T47D (cell line): Measurements from ENCODE around the gene PCDHGA12.
"Not testable (repeated sequence)": the region's sequence is repeated elsewhere in the genome, so short reads cannot be mapped to it uniquely, and the experiment has no call there.

Experiments used
- DNase-seq, 2 experiments: peaks; one replicate each; pipeline versions ENCODE4 v3.0.0 to v3.0.0-alpha.2; 2011 to 2012; ENCODE audit warnings: low read depth in 1 of 2, low spot score in 1 of 2
- JUND ChIP-seq: IDR thresholded peaks from 2 replicates; pipeline ENCODE4 v1.6.1; 2012; ENCODE audit warnings: low read depth
- in situ Hi-C: cut with HindIII; loops from 2 replicates; pipeline ENCODE4 v1.10.0; 2016; ENCODE audit warnings: low sequenced_read_pairs, low pct_unique_long_range_greater_than_20kb

The PCDHGA12 gene

GRCh38 chr5:141430332-141431113 is at the start of gene PCDHGA12:
Gene PCDHGA12, plus strand, starts transcription at chr5:141430507. Its CDS starts 253 bp downstream, at chr5:141430760.
- in situ Hi-C loops, result no loop called here
- no peak for DNase-seq
- no peak for TF ChIP-seq JUND

GRCh38 chr5:141382469-141383294 is 47.6 kb upstream of the PCDHGA12 start, which contains the start of gene PCDHGA7:
Gene PCDHGA7, plus strand, starts transcription at chr5:141382742. Its CDS starts 158 bp downstream, at chr5:141382900.
- in situ Hi-C loops, result no loop called here
- DNase-seq, result peak; percentile 82 to 88
- no peak for TF ChIP-seq JUND

GRCh38 chr5:141383345-141383744 is 47.0 kb upstream of the PCDHGA12 start:
- no peak for DNase-seq
- in situ Hi-C loops, result no loop called here
- no peak for TF ChIP-seq JUND

- no peak for TF ChIP-seq JUND
- no peak for DNase-seq
- in situ Hi-C loops, result no loop called here
Measured at GRCh38 chr5:141384471-141385267, 45.6 kb upstream of the PCDHGA12 start.

- DNase-seq, result peak in 1 of 2 experiments; percentile 63
- in situ Hi-C loops, result not testable (repeated sequence)
Measured at GRCh38 chr5:141387557-141388311, 42.6 kb upstream of the PCDHGA12 start, which contains the start of gene PCDHGB4. Gene PCDHGB4, plus strand, starts transcription at chr5:141387698. Its CDS starts 187 bp downstream, at chr5:141387885.

GRCh38 chr5:141388661-141389060 is 41.6 kb upstream of the PCDHGA12 start:
- TF ChIP-seq JUND, result no peak
- in situ Hi-C loops, result no loop called here
- no peak for DNase-seq

GRCh38 chr5:141389153-141390042 is 40.9 kb upstream of the PCDHGA12 start:
- TF ChIP-seq JUND, result no peak
- DNase-seq, result no peak
- in situ Hi-C loops, result no loop called here

- no peak for DNase-seq
Measured at GRCh38 chr5:141392429-141393198, 37.7 kb upstream of the PCDHGA12 start, which contains the start of gene PCDHGA8. Gene PCDHGA8, plus strand, starts transcription at chr5:141392633. Its CDS starts 181 bp downstream, at chr5:141392814.

GRCh38 chr5:141393267-141393666 is 37.0 kb upstream of the PCDHGA12 start:
- in situ Hi-C loops, result no loop called here
- no peak for TF ChIP-seq JUND
- no peak for DNase-seq

More at GRCh38 chr5:141392429-141393198, 37.7 kb upstream of the PCDHGA12 start, which contains the start of gene PCDHGA8:
- in situ Hi-C loops, result no loop called here
- TF ChIP-seq JUND, result no peak

GRCh38 chr5:141394401-141395187 is 35.7 kb upstream of the PCDHGA12 start:
- in situ Hi-C loops, result not testable (repeated sequence)

GRCh38 chr5:141397756-141398551 is 32.4 kb upstream of the PCDHGA12 start, which contains the start of gene PCDHGB5:
Gene PCDHGB5, plus strand, starts transcription at chr5:141397947. Its CDS starts 181 bp downstream, at chr5:141398128.
- peak; percentile 85 to 93 for DNase-seq
- in situ Hi-C loops, result not testable (repeated sequence)

More at GRCh38 chr5:141394401-141395187, 35.7 kb upstream of the PCDHGA12 start:
- DNase-seq, result not testable (repeated sequence)
